Nephron (organoid): Measurements from ENCODE around the gene SLC6A20.

Source experiments
- H3K27ac Mint-ChIP-seq, 3 experiments: 2 replicates each; pipeline ENCODE4 v1.8.0; 2020; ENCODE audit warnings: mixed read lengths in 3 of 3, mild to moderate bottlenecking in 2 of 3, moderate library complexity in 1 of 3
- H3K27me3 Mint-ChIP-seq: 2 replicates; pipeline ENCODE4 v1.8.0; 2021; ENCODE audit warnings: low read depth, mild to moderate bottlenecking, moderate library complexity, mixed read lengths
- H3K36me3 Mint-ChIP-seq: 2 replicates; pipeline ENCODE4 v1.8.0; 2020; ENCODE audit warnings: low read depth, mixed read lengths
- H3K4me1 Mint-ChIP-seq: 2 replicates; pipeline ENCODE4 v1.8.0; 2020; ENCODE audit warnings: mixed read lengths
- H3K4me3 Mint-ChIP-seq, 3 experiments: 2 replicates each; pipeline ENCODE4 v1.8.0; 2020; ENCODE audit warnings: mild to moderate bottlenecking in 3 of 3, mixed read lengths in 3 of 3, moderate library complexity in 2 of 3
- H3K9me3 Mint-ChIP-seq: 2 replicates; pipeline ENCODE4 v1.8.0; 2020; ENCODE audit warnings: mixed read lengths
- TF ChIP-seq, protein P1 (sequence below), 3 experiments: fragments of 200-600 bp; sonication (generic); IDR thresholded peaks; one replicate each; pipeline ENCODE4 v1.5.0; 2021; ENCODE audit warnings: antibody characterized with exemption in 3 of 3; ENCODE audit not compliant: unreplicated experiment in 3 of 3

The SLC6A20 gene

DNA sequence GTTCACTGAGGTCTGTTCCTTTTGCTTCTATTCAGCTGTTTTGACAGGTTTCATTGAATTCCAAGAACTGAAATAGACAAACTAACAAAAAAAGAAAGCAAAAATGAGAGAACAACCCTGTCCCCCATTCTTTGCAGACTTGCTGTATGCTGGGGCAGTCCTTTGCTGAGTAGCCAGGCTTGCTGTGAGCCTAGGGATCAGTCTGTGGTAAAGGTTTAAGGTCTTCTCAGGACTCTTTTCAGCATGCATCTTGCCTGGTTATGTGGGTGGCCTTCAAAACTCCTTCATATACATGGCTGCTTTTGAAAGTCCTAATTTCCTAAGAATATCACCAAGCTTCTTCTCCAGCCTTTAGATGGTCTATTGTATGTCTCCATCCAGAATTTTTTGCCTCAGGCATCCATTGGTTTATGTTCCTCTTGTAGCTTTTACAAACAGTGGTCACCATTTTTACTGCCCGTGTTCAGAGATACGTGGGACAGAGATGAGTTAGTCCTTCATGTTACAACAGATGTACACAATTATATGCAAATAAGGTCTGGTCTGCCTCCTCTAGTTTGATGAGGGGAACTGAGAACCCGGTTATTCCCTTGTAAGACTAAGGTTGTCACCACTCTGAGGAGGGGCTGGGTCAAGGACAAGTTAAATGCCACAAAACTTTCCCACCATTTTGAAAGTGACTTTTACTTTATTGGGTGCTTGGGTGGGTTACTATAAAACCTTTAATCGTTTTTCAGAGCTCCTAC lies 65.8 kb downstream of the SLC6A20 start:
- Mint-ChIP-seq H3K27ac (no peak overlapping the region), H3K27me3 (no peaks in the 10 kb centered on the region), H3K9me3 (no peaks in the 10 kb centered on the region), H3K4me1 (no peaks in the 10 kb centered on the region), H3K4me3 (no peak overlapping the region), H3K36me3 (peaks cover 76% of the 10 kb centered on the region)
- TF ChIP-seq, protein P1, sequence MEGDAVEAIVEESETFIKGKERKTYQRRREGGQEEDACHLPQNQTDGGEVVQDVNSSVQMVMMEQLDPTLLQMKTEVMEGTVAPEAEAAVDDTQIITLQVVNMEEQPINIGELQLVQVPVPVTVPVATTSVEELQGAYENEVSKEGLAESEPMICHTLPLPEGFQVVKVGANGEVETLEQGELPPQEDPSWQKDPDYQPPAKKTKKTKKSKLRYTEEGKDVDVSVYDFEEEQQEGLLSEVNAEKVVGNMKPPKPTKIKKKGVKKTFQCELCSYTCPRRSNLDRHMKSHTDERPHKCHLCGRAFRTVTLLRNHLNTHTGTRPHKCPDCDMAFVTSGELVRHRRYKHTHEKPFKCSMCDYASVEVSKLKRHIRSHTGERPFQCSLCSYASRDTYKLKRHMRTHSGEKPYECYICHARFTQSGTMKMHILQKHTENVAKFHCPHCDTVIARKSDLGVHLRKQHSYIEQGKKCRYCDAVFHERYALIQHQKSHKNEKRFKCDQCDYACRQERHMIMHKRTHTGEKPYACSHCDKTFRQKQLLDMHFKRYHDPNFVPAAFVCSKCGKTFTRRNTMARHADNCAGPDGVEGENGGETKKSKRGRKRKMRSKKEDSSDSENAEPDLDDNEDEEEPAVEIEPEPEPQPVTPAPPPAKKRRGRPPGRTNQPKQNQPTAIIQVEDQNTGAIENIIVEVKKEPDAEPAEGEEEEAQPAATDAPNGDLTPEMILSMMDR (IDR thresholded peaks at IDR 0.05; ENCODE audit: unreplicated experiment in 3 of 3) = no peak

DNA sequence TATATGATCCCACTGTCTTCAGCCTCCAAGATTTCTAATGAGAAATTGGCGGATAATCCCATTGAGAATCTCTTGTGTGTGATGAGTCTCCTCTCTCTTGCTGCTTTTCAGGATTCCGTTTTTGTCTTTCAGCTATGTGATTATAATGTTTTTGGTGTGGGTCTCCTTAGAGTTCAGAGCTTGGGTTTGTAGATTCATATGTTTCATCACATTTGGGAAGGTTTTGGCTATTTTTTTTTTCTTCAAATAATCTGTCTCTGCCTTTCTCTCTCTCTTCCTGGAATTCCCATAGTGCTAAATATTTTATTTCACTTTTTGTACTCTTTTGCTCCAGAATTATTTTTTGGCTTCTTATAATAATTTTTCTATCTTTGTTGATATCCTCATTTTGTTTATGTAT lies 66.7 kb downstream of the SLC6A20 start:
- Mint-ChIP-seq H3K27ac (no peak overlapping the region), H3K36me3 (peaks cover 76% of the 10 kb centered on the region), H3K4me1 (no peaks in the 10 kb centered on the region), H3K27me3 (no peaks in the 10 kb centered on the region), H3K4me3 (no peak overlapping the region), H3K9me3 (no peaks in the 10 kb centered on the region)
- TF ChIP-seq, protein P1 (IDR thresholded peaks at IDR 0.05; ENCODE audit: unreplicated experiment in 3 of 3) = no peak

DNA sequence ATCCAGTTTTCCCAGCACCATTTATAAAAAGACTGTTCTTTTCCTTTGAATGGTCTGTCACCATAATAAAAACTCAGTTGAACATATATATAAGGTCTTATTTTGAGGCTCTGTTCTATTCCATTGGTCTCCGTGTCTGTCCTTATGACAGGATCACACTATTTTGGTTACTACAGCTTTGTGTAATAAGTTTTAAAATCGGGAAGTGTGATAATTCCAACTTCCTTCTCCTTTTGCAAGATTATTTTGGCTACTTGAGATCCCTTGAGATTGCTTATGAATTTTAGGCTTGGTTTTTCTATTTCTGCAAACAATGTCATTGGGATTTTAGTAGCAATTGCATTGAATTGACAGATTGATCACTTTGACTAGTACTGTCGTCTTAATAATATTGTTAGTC lies 71.4 kb downstream of the SLC6A20 start:
- Mint-ChIP-seq H3K36me3 (peaks cover 74% of the 10 kb centered on the region), H3K4me1 (peaks cover under 1% of the 10 kb centered on the region), H3K27ac (no peak overlapping the region), H3K27me3 (no peaks in the 10 kb centered on the region), H3K4me3 (no peak overlapping the region), H3K9me3 (no peaks in the 10 kb centered on the region)
- TF ChIP-seq, protein P1 (IDR thresholded peaks at IDR 0.05; ENCODE audit: unreplicated experiment in 3 of 3) = no peak

DNA sequence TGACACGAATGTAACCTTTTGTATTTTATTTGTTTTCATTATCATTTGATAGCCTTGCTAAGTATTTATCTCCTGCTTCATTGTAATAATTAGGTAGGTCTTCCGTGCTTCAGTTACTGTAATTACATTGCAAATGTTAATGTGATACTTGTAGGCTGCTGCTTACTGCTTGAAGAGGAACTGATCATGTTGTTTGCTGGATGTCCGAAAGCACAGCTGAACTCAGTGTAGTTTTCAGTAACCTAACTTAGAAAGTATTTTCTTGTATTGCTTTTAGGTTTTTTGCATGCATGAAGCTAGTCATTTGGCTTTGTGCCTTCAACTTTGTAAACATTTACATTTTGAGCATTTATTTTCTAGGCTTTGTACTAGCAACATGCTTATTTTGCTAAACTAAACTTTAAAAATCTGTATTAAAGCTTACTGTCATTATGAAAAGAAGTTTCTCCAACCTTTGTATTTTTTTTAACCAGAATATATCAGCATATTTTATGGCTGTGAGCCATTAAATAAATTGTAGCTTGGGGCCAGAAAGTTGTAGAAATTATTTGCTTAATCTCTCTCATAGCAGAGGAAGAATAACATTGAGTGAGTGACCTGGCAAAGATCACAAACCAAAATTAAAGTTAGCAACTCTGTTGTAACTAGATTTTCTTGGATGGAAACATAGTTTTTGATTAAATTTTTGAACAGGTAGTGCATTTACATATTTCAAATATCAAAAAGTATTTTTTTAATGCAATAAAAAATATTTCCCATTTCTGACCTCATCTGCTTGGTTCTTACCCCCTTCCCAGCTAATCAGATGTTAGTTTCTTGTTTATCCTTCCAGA lies 76.5 kb downstream of the SLC6A20 start:
- Mint-ChIP-seq H3K36me3 (peaks cover 53% of the 10 kb centered on the region), H3K27ac (no peak overlapping the region), H3K27me3 (no peaks in the 10 kb centered on the region), H3K9me3 (no peaks in the 10 kb centered on the region), H3K4me3 (no peak overlapping the region), H3K4me1 (peaks cover 5% of the 10 kb centered on the region)
- TF ChIP-seq, protein P1 (IDR thresholded peaks at IDR 0.05; ENCODE audit: unreplicated experiment in 3 of 3) = no peak

DNA sequence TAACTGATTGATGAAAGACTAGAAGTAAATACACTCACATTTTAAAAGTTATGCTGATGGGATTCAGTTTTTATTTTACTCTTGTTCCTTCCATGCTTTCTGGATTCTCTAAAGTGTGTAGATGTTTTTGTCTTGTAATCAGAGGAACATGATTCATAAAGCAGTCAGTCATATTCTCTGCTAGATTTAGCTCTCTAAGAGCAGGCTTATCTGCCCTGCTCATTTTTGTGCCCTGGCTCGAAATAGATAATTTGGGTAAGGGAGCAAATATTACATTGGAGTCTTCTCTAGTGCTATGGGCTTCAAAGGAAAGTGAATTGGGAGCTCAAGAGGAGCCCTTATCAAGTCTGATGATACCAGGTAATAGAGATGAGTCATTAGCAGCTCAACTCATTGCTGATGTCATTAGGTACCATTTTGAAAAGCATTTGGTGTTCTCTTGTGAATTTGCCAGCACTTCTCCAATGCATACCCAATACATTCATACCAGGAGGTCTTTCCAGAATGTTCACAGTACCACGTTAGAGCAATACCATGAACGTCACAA lies 79.5 kb downstream of the SLC6A20 start:
- Mint-ChIP-seq H3K4me1 (peaks cover 5% of the 10 kb centered on the region), H3K36me3 (peaks cover 40% of the 10 kb centered on the region), H3K9me3 (no peaks in the 10 kb centered on the region), H3K4me3 (no peak overlapping the region), H3K27ac (no peak overlapping the region), H3K27me3 (no peaks in the 10 kb centered on the region)
- TF ChIP-seq, protein P1 (IDR thresholded peaks at IDR 0.05; ENCODE audit: unreplicated experiment in 3 of 3) = no peak
